Aortic smooth muscle cell (primary cell): ENCODE data around the gene KATNA1. TPM values are rescaled to one million over a fixed set of nuclear protein-coding genes. Genes with fewer than 3 reads are reported as not detected.

Experiments
- total RNA-seq: library from RNA; depleted of rRNA; stranded (reverse); fragments of >200 nt; gene quantifications from 2 replicates; pipeline ENCODE4 v1.2.3, GENCODE V29; 2014

The KATNA1 gene
- total RNA-seq = 30.3 TPM in 2 replicates

GRCh38 chr6:149648148-149649145 is at the start of gene KATNA1:
Gene KATNA1 (minus strand): TSS chr6:149648714. CDS start chr6:149638547, 10,167 bp downstream.

GRCh38 chr6:149565527-149566409 is 82.7 kb downstream of the KATNA1 start, which contains the start of gene GINM1:
Gene GINM1 (plus strand): TSS chr6:149566375. CDS start chr6:149566415, 40 bp downstream.

GRCh38 chr6:149545754-149546471 is 102.6 kb downstream of the KATNA1 start, which contains the start of gene PPIL4:
Gene PPIL4 (minus strand): TSS chr6:149546043. CDS start chr6:149546005, 38 bp downstream.

Other genes starting within 250 kb of the KATNA1 start
- gene SUMO4, start 248.5 kb downstream of the KATNA1 start, total RNA-seq = 1.3 and 1.6 TPM in 2 replicates
- under 0.01 and 0.06 TPM in 2 replicates for gene ZC3H12D, start 163.7 kb downstream of the KATNA1 start, total RNA-seq
- gene PPIL4, start 102.7 kb downstream of the KATNA1 start, total RNA-seq = 28.9 and 37.1 TPM in 2 replicates
- 65.9 and 84.7 TPM in 2 replicates for gene GINM1, start 82.3 kb downstream of the KATNA1 start, total RNA-seq
- gene LATS1, start 69.4 kb upstream of the KATNA1 start, total RNA-seq = 6.5 and 9.2 TPM in 2 replicates
- gene NUP43, start 97.8 kb upstream of the KATNA1 start, total RNA-seq = 16.0 and 16.3 TPM in 2 replicates
- 104 and 124 TPM in 2 replicates for gene PCMT1, start 101.0 kb upstream of the KATNA1 start, total RNA-seq
- gene LRP11, start 215.6 kb upstream of the KATNA1 start, total RNA-seq = 45.6 and 78.8 TPM in 2 replicates
- 0.56 and 1.8 TPM in 2 replicates for gene RAET1E, start 249.4 kb upstream of the KATNA1 start, total RNA-seq